NCI-H748 (cell line): ENCODE results near the gene SCUBE3.

Source experiments
- DNase-seq: peaks from one replicate; lab custom pipeline; 2025; ENCODE audit not compliant: unreplicated experiment; lab: John Stamatoyannopoulos, UW

SCUBE3 gene

DNA sequence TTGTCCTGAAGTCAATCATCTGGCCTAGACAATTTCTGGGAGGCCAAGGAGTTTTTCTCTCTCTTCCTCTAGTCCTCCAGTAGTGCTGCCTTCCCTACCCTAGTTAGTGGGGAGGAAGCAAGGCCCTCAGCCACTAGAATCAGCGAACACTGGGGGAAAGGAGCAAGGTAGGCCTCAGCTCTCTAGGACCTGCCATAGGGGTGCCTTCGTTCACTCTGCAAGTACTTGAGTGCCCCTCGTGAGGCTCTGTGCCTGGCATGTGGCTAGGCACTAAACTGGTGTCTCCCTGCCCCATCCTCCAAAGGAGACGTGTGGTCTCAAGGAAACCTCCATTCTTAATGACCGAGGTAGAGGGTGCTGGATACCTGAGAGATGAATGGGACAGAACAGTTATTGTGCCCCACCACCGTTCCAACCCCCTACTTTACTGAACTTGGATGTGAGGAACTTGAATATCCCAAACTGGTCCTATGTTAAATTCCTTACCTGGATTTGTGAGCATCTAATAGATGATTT is 84.9 kb downstream of the SCUBE3 start:
- no peak for DNase-seq

GRCh38 chr6:35299674-35300073 is 85.9 kb downstream of the SCUBE3 start:
- DNase-seq, result no peak

- DNase-seq, result no peak
These were observed 87.1 kb downstream of the SCUBE3 start for GRCh38 chr6:35300848-35301247.
